CD4-positive, alpha-beta T cell treated with Interleukin-6 for 4 hours (primary cell): ENCODE measurements around the gene ATP10D.

Experiments used
- DNase-seq: peaks from one replicate; pipeline ENCODE4 v3.0.0-alpha.2; 2020; ENCODE audit warnings: mixed read lengths

Gene ATP10D

GRCh38 chr4:47598896-47599295, 113.8 kb downstream of the ATP10D start:
- no peak for DNase-seq

- DNase-seq: no peak
Observed at GRCh38 chr4:47606482-47606881, 121.4 kb downstream of the ATP10D start.

GRCh38 chr4:47612116-47613023, 127.3 kb downstream of the ATP10D start:
- DNase-seq: no peak

- no peak for DNase-seq
Observed at GRCh38 chr4:47615385-47615784, 130.3 kb downstream of the ATP10D start.

- no peak for DNase-seq
Observed at GRCh38 chr4:47617607-47618006, 132.5 kb downstream of the ATP10D start.

GRCh38 chr4:47619691-47620090, 134.6 kb downstream of the ATP10D start:
- DNase-seq: no peak

- DNase-seq: no peak
Observed at GRCh38 chr4:47621181-47621580, 136.1 kb downstream of the ATP10D start.

GRCh38 chr4:47624031-47624441, 139.0 kb downstream of the ATP10D start:
- DNase-seq: no peak

- no peak for DNase-seq
Observed at GRCh38 chr4:47631161-47631560, 146.1 kb downstream of the ATP10D start.

GRCh38 chr4:47639531-47639930, 154.5 kb downstream of the ATP10D start:
- no peak for DNase-seq

GRCh38 chr4:47640911-47641310, 155.8 kb downstream of the ATP10D start:
- no peak for DNase-seq

GRCh38 chr4:47641755-47642154, 156.7 kb downstream of the ATP10D start:
- no peak for DNase-seq

- DNase-seq: no peak
Observed at GRCh38 chr4:47642191-47642830, 157.2 kb downstream of the ATP10D start.
